NCI-H2171 treated with DMSO at 0.1 percent for 48 hours (cell line): ENCODE data around the gene ABHD2.
"Not testable (repeated sequence)": the region's sequence is repeated elsewhere in the genome, so short reads cannot be mapped to it uniquely, and the experiment has no call there.

Source experiments
- DNase-seq: peaks from one replicate; lab custom pipeline; 2025; lab: John Stamatoyannopoulos, UW

The ABHD2 gene

GRCh38 chr15:89139613-89140499 is 51.6 kb downstream of the ABHD2 start:
- no peak for DNase-seq

- DNase-seq: no peak
Observed at GRCh38 chr15:89140595-89140994, 52.3 kb downstream of the ABHD2 start.

- not testable (repeated sequence) for DNase-seq
Observed at GRCh38 chr15:89141159-89141558, 52.9 kb downstream of the ABHD2 start.

- DNase-seq: no peak
Observed at GRCh38 chr15:89141885-89142284, 53.6 kb downstream of the ABHD2 start.

- DNase-seq: no peak
Observed at GRCh38 chr15:89142423-89142822, 54.2 kb downstream of the ABHD2 start.

GRCh38 chr15:89143503-89144162 is 55.4 kb downstream of the ABHD2 start:
- peak; percentile 82 for DNase-seq

GRCh38 chr15:89144491-89144890 is 56.2 kb downstream of the ABHD2 start:
- DNase-seq: no peak

GRCh38 chr15:89146366-89146765 is 58.1 kb downstream of the ABHD2 start:
- no peak for DNase-seq

- DNase-seq: no peak
Observed at GRCh38 chr15:89148126-89148525, 59.9 kb downstream of the ABHD2 start.

- DNase-seq: no peak
Observed at GRCh38 chr15:89149501-89150101, 61.3 kb downstream of the ABHD2 start.

- no peak for DNase-seq
Observed at GRCh38 chr15:89150287-89150686, 62.0 kb downstream of the ABHD2 start.

GRCh38 chr15:89150762-89151664 is 62.8 kb downstream of the ABHD2 start:
- peak; percentile 11 for DNase-seq

- DNase-seq: no peak
Observed at GRCh38 chr15:89155122-89155521, 66.9 kb downstream of the ABHD2 start.

GRCh38 chr15:89155656-89156055 is 67.4 kb downstream of the ABHD2 start:
- no peak for DNase-seq

GRCh38 chr15:89157061-89157460 is 68.8 kb downstream of the ABHD2 start:
- DNase-seq: no peak

- DNase-seq: no peak
Observed at GRCh38 chr15:89157918-89158564, 69.8 kb downstream of the ABHD2 start.

- no peak for DNase-seq
Observed at GRCh38 chr15:89161666-89162065, 73.4 kb downstream of the ABHD2 start.

GRCh38 chr15:89163271-89164055 is 75.2 kb downstream of the ABHD2 start:
- peak; percentile 49 for DNase-seq

- no peak for DNase-seq
Observed at GRCh38 chr15:89164712-89165211, 76.5 kb downstream of the ABHD2 start.

- no peak for DNase-seq
Observed at GRCh38 chr15:89165677-89166076, 77.4 kb downstream of the ABHD2 start.
